ENCODE data around the gene HAUS8. TPM values are rescaled to one million over a fixed set of nuclear protein-coding genes. Genes with fewer than 3 reads are reported as not detected.
"Not testable (repeated sequence)": the region's sequence is repeated elsewhere in the genome, so short reads cannot be mapped to it uniquely, and the experiment has no call there.

HAUS8 gene
- total and polyA plus RNA-seq, 2 of the 13 experiments (the other 11 are each of a cell fraction or from before 2014, with no cell fraction given): 7.8 to 17.5 TPM

DNA sequence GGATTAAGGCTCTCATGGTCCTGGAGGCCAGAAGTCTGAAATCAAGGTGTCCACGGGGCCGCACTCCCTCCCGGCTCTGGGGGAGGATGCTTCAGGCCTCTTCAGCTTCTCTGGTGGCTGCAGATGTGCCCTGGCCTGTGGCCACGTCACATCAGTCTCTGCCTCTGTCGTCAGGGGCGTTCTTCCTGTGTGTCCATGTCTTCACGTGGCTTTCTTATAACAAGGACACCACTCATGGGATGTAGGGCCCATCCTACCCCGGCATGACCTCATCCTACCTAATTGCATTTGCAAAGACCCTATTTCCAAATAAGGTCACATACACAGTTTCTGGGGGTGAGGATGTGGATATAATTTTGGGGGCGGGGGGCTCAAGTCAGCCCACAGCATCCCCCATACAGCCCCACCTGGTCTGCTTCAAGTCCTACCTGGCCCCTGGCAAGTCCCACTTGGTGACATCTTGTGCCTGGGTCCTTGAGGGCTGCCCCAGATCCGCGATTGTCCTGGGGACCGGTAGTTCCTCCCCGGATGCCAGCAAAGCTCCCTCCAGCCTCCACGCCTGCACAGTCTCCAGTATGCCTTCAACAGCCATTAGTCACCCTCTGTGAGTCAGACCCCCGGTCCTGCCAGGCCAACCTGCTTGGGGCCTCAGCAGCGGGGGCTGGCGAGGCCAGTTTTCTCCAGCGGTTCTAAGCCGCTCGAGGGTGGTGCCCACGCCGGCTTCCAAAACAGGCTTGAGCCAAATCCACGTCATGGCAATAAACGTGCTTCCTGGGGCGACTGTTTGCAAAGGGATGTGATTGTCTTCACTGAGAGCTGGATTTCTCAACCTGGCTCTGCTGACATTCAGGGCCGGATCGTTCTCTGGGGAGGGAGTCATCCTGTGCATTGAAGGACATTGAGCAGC is 32.5 kb upstream of the HAUS8 start (continued):
- TF ChIP-seq ZNF879 (CRISPR knock-in tag; IDR thresholded peaks at IDR 0.05): no peak
- TF ChIP-seq ZMYM4 (CRISPR knock-in tag; IDR thresholded peaks at IDR 0.05): no peak
- no peak for TF ChIP-seq RBM39 (IDR thresholded peaks at IDR 0.05; ENCODE audit: low read depth, low read length, poor library complexity, severe bottlenecking)
- no peak for TF ChIP-seq XRCC5 (optimal IDR thresholded peaks at IDR 0.05; ENCODE audit: low read length)

DNA sequence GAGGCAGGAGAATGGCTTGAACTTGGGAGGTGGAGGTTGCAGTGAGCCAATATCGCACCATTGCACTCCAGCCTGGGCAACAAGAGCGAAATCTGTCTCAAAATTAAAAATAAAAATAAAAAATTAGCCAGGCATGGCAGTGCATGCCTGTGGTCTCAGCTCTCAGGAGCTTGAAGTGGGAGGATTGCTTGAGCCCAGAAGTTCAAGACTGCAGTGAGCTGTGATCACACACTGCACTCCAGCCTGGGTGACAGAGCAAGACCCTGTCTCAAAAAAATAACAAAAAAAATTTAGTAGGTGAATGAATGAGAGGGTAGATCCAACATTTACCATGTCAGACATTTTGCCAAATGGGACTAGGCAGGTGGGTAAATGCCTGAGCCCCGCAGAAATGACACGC is 31.7 kb upstream of the HAUS8 start:
- H3K79me2 ChIP-seq (ENCODE audit: insufficient read depth, low read length); H2AFZ ChIP-seq (ENCODE audit: low read length); H3K9me3 ChIP-seq (ENCODE audit: low read length); FAIRE-seq; H3K4me1 ChIP-seq (ENCODE audit: insufficient read depth, low read length); BruUV-seq (replicated peaks); ATAC-seq; H3K4me2 ChIP-seq (ENCODE audit: low read depth, low read length); H3K27ac ChIP-seq (ENCODE audit: extremely low read length, insufficient read depth, low read length); POLR2A ChIA-PET; DNase-seq (ENCODE audit: low spot score); intact Hi-C loops (cut with micrococcal nuclease; ENCODE audit: unreplicated experiment); CTCF ChIA-PET (ENCODE audit: low intra/inter-chr PET ratio, low total read pairs); in situ Hi-C loops (cut with HindIII; ENCODE audit: extremely low pct_ligation_motif_present, low pct_unique_long_range_greater_than_20kb); H3K9ac ChIP-seq (ENCODE audit: insufficient read depth, low read depth, low read length); H4K20me1 ChIP-seq (ENCODE audit: insufficient read depth, low read length); H3K27me3 ChIP-seq (ENCODE audit: control insufficient read depth in 1 of 2, insufficient read depth in 2 of 2, low read length in 2 of 2); H3K4me3 ChIP-seq (replicated peaks in 1 of 3; ENCODE audit: insufficient read depth in 1 of 3, low read depth in 2 of 3, low read length in 3 of 3): not testable (repeated sequence)
- 92% methylated on average over 4 of the region's 4 CpGs for WGBS (ENCODE audit: low lambda C conversion rate)
- H3K36me3 ChIP-seq (replicated peaks in 1 of 2; ENCODE audit: control insufficient read depth in 1 of 2, insufficient read depth in 2 of 2, low read length in 2 of 2): peaks cover 18 to 50% of the 10 kb centered on the region in 2 experiments; a peak in 4 of 5 replicates

DNA sequence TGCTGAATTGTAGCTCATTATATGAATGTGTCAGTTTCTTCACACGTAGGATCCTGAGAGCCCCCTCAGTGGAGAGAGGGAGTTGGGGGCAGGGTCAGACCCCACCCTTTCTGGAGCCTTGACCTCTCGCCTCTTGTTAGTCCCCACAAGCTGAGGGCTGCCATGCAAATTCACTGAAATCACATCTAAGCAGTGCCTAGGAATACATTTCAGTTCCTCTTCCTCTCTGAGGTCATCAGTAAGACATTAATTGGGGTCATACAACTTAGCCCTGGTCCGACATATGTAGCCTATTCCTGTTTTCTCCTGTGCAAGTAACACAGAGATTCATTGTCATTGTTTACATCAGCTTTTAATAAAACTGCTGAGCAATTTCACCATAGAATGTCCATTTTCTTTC is 30.3 kb upstream of the HAUS8 start:
- ATAC-seq (no peak), FAIRE-seq (no peak), DNase-seq (ENCODE audit: low spot score) (no peak)
- no TSS peak for BruUV-seq (replicated peaks)
- no peaks in the 10 kb centered on the region for H3K27me3 ChIP-seq (ENCODE audit: control insufficient read depth in 1 of 2, insufficient read depth in 2 of 2, low read length in 2 of 2)
- no peak overlapping the region for H3K4me3 ChIP-seq (replicated peaks in 1 of 3; ENCODE audit: insufficient read depth in 1 of 3, low read depth in 2 of 3, low read length in 3 of 3)
- peaks cover 18 to 45% of the 10 kb centered on the region in 2 experiments; a peak in 4 of 5 replicates for H3K36me3 ChIP-seq (replicated peaks in 1 of 2; ENCODE audit: control insufficient read depth in 1 of 2, insufficient read depth in 2 of 2, low read length in 2 of 2)
- ChIA-PET POLR2A (no interaction called here), CTCF (ENCODE audit: low intra/inter-chr PET ratio, low total read pairs) (no interaction called here)
- WGBS (ENCODE audit: low lambda C conversion rate): 98% methylated on average over 3 of the region's 3 CpGs
- no peaks in the 10 kb centered on the region for H3K79me2 ChIP-seq (ENCODE audit: insufficient read depth, low read length)
- H2AFZ ChIP-seq (ENCODE audit: low read length): no peak overlapping the region
- in situ Hi-C loops (cut with HindIII; ENCODE audit: extremely low pct_ligation_motif_present, low pct_unique_long_range_greater_than_20kb) (no loop called here), intact Hi-C loops (cut with micrococcal nuclease; ENCODE audit: unreplicated experiment) (no loop called here)
- TF ChIP-seq, protein P1, sequence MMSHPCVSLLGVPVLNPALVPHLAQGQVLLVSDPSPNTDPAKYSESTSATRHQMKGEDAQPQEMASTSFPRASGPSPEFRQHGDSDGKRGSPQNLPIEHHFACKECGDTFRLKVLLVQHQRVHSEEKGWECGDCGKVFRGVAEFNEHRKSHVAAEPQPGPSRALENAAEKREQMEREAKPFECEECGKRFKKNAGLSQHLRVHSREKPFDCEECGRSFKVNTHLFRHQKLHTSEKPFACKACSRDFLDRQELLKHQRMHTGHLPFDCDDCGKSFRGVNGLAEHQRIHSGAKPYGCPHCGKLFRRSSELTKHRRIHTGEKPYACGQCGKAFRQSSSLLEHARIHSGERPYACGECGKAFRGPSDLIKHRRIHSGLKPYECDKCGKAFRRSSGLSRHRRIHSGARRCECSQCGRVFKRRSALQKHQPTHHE (CRISPR knock-in tag; IDR thresholded peaks at IDR 0.05; ENCODE audit: borderline replicate concordance): no peak
- TF ChIP-seq NFE2L1 (CRISPR knock-in tag; IDR thresholded peaks at IDR 0.05; ENCODE audit: borderline replicate concordance): no peak
- 0 out of 2 replicates have a peak, but pooled peaks cover 2% of the 10 kb centered on the region for H4K20me1 ChIP-seq (ENCODE audit: insufficient read depth, low read length)
- H3K9ac ChIP-seq (ENCODE audit: insufficient read depth, low read depth, low read length): no peak overlapping the region
- H3K27ac ChIP-seq (ENCODE audit: extremely low read length, insufficient read depth, low read length): no peak overlapping the region
- no peaks in the 10 kb centered on the region for H3K4me1 ChIP-seq (ENCODE audit: insufficient read depth, low read length)
- H3K9me3 ChIP-seq (ENCODE audit: low read length): no peaks in the 10 kb centered on the region
- H3K4me2 ChIP-seq (ENCODE audit: low read depth, low read length): no peak overlapping the region

Data from HepG2 (cell line).